Neutrophil (primary cell): ENCODE results near the gene ZNF335.

ENCODE experiments used
- H3K27ac ChIP-seq: fragments of 200-600 bp; sonication (generic); 2 replicates; pipeline ENCODE4 v1.5.1; 2016; ENCODE audit warnings: mild to moderate bottlenecking, moderate library complexity
- H3K27me3 ChIP-seq: fragments of 200-600 bp; sonication (generic); 2 replicates; pipeline ENCODE4 v1.6.0; 2016; ENCODE audit warnings: mild to moderate bottlenecking
- H3K36me3 ChIP-seq: fragments of 200-600 bp; sonication (generic); 2 replicates; pipeline ENCODE4 v1.5.1; 2017
- H3K4me1 ChIP-seq, 2 experiments: fragments of 200-600 bp in 1 of 2; sonication (generic) in 1 of 2; 1 replicate in 1 of 2; 2 replicates in 1 of 2; pipeline versions ENCODE4 v1.5.1 to v1.6.1; 2013 to 2016; ENCODE audit warnings: low read depth in 1 of 2, low read length in 1 of 2, mild to moderate bottlenecking in 1 of 2, moderate library complexity in 1 of 2; ENCODE audit not compliant: control insufficient read depth in 1 of 2, insufficient read depth in 1 of 2
- H3K4me3 ChIP-seq, 2 experiments: fragments of 200-600 bp in 1 of 2; sonication (generic) in 1 of 2; 1 replicate in 1 of 2; 2 replicates in 1 of 2; pipeline ENCODE4 v1.5.1; 2013 to 2016; ENCODE audit warnings: low read depth in 1 of 2, low read length in 1 of 2, mild to moderate bottlenecking in 1 of 2, moderate library complexity in 1 of 2
- H3K9me3 ChIP-seq: fragments of 200-600 bp; sonication (generic); 2 replicates; pipeline ENCODE4 v1.5.1; 2016
- CTCF ChIP-seq: fragments of 200-600 bp; sonication (generic); IDR thresholded peaks from 2 replicates; pipeline ENCODE4 v1.5.1; 2016; ENCODE audit warnings: antibody characterized with exemption

Gene ZNF335

GRCh38 chr20:45968801-45969711 is 2.9 kb downstream of the ZNF335 start:
- peaks cover 30 to 36% of the 10 kb centered on the region in 2 experiments for H3K4me1 ChIP-seq
- no peaks in the 10 kb centered on the region for H3K9me3 ChIP-seq
- TF ChIP-seq CTCF, result no peak
- peaks cover 55% of the 10 kb centered on the region for H3K36me3 ChIP-seq
- H3K27me3 ChIP-seq, result no peaks in the 10 kb centered on the region
- no peak overlapping the region for H3K4me3 ChIP-seq
- no peak overlapping the region for H3K27ac ChIP-seq

GRCh38 chr20:45968081-45968671 is 3.8 kb downstream of the ZNF335 start:
- no peak overlapping the region for H3K27ac ChIP-seq
- TF ChIP-seq CTCF, result no peak
- H3K36me3 ChIP-seq, result peaks cover 64% of the 10 kb centered on the region
- no peaks in the 10 kb centered on the region for H3K9me3 ChIP-seq
- H3K4me1 ChIP-seq, result peaks cover 30 to 36% of the 10 kb centered on the region in 2 experiments
- H3K4me3 ChIP-seq, result no peak overlapping the region
- H3K27me3 ChIP-seq, result no peaks in the 10 kb centered on the region

GRCh38 chr20:45967551-45968080 is 4.4 kb downstream of the ZNF335 start:
- Histone ChIP-seq H3K4me1 (peaks cover 24 to 30% of the 10 kb centered on the region in 2 experiments), H3K27ac (no peak overlapping the region), H3K4me3 (no peak overlapping the region), H3K36me3 (peaks cover 70% of the 10 kb centered on the region), H3K27me3 (no peaks in the 10 kb centered on the region), H3K9me3 (no peaks in the 10 kb centered on the region)
- TF ChIP-seq CTCF, result no peak

- peaks cover 11 to 13% of the 10 kb centered on the region in 2 experiments for H3K4me1 ChIP-seq
- H3K9me3 ChIP-seq, result no peaks in the 10 kb centered on the region
- H3K4me3 ChIP-seq, result no peak overlapping the region
- H3K36me3 ChIP-seq, result peaks cover 92% of the 10 kb centered on the region
- H3K27ac ChIP-seq, result no peak overlapping the region
- TF ChIP-seq CTCF, result no peak
- no peaks in the 10 kb centered on the region for H3K27me3 ChIP-seq
Measured at GRCh38 chr20:45965169-45966002, 6.6 kb downstream of the ZNF335 start.

GRCh38 chr20:45964006-45964400 is 8.0 kb downstream of the ZNF335 start:
- H3K9me3 ChIP-seq, result no peaks in the 10 kb centered on the region
- no peak overlapping the region for H3K27ac ChIP-seq
- no peaks in the 10 kb centered on the region for H3K4me1 ChIP-seq
- no peak overlapping the region for H3K4me3 ChIP-seq
- H3K36me3 ChIP-seq, result peaks cover 98% of the 10 kb centered on the region
- H3K27me3 ChIP-seq, result no peaks in the 10 kb centered on the region
- no peak for TF ChIP-seq CTCF
